Activated CD8-positive, alpha-beta T cell treated with anti-CD3 and anti-CD28 coated beads for 36 hours (primary cell): ENCODE measurements around the gene B3GAT3. TPM values are rescaled to one million over a fixed set of nuclear protein-coding genes. Genes with fewer than 3 reads are reported as not detected.
"Not testable (repeated sequence)": the region's sequence is repeated elsewhere in the genome, so short reads cannot be mapped to it uniquely, and the experiment has no call there.

ENCODE experiments used
- ATAC-seq: fragments of 200-7000 bp; cut with Tn5 transposase; one replicate; pipeline ENCODE4 v1.10.0; 2021; ENCODE audit warnings: mild to moderate bottlenecking, moderate library complexity
- CTCF ChIA-PET: fragments of 350-600 bp; sonication (Branson Sonifier 250); formaldehyde crosslinking; loops from one replicate; lab custom pipeline; 2021; ENCODE audit warnings: antibody characterized with exemption; lab: Charles Lee
- POLR2A ChIA-PET: fragments of 350-600 bp; sonication (Branson Sonifier 250); formaldehyde crosslinking; loops from one replicate; lab custom pipeline; 2021; ENCODE audit warnings: antibody characterized with exemption; lab: Charles Lee
- DNase-seq: peaks from one replicate; pipeline ENCODE4 v3.0.0-alpha.2; 2020
- H3K27ac Mint-ChIP-seq: one replicate; pipeline ENCODE4 v1.8.0; 2021; ENCODE audit warnings: mild to moderate bottlenecking, mixed read lengths
- H3K27me3 Mint-ChIP-seq: one replicate; pipeline ENCODE4 v1.8.0; 2021; ENCODE audit warnings: mixed read lengths
- H3K36me3 Mint-ChIP-seq: one replicate; pipeline ENCODE4 v1.8.0; 2021; ENCODE audit warnings: low read depth, mixed read lengths
- H3K4me1 Mint-ChIP-seq: one replicate; pipeline ENCODE4 v1.8.0; 2021; ENCODE audit warnings: low read depth, mixed read lengths
- H3K4me3 Mint-ChIP-seq: one replicate; pipeline ENCODE4 v1.8.0; 2021; ENCODE audit warnings: mild to moderate bottlenecking, moderate library complexity, mixed read lengths
- H3K9me3 Mint-ChIP-seq: one replicate; pipeline ENCODE4 v1.8.0; 2021; ENCODE audit warnings: mixed read lengths
- CTCF ChIP-seq: fragments of 200-600 bp; IDR thresholded peaks from one replicate; pipeline ENCODE4 v1.8.0; 2022; ENCODE audit warnings: antibody characterized with exemption, mild to moderate bottlenecking
- intact Hi-C: fragments of 100-400 bp; cut with micrococcal nuclease; formaldehyde crosslinking; loops from one replicate; pipeline ENCODE4 v1.10.0; 2022
- total RNA-seq, 2 experiments: library from RNA; stranded (reverse); gene quantifications; one replicate each; pipeline ENCODE4 v1.2.3, GENCODE V29; 2021

The B3GAT3 gene
- total RNA-seq, 2 experiments from 2014 or later, result 59.1 to 61.4 TPM

DNA sequence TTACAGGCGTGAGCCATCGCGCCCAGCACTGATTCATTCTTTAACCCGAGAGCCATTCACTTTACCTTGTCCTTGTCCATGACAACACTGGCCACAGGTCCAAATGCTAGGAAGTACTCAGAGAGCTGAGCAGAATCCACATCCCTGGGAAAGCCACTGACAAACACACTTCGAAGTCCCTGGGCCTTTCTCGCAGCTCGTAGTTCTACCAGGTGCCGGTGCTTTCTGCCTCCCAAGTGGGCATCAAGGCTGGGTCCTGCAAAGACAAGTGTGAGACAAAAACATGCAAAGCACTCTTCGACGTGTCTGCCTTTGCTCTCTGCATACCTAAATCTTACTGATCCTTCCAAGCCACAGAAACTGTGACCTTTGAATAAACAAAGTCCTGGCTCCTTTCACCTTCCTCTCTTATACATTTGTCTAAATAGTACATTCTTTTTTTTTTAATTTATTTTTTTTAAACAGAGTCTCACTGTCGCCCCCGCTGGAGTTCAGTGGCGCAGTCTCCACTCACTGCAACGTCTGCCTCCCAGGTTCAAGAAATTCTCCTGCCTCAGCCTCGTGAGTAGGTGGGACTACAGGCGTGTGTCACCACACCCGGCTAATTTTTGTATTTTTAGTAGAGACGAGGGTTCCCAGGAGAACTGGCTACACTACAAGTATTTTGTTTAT lies 32.7 kb downstream of the B3GAT3 start:
- CTCF ChIA-PET, result interaction anchor here (0.8 to 1.8 kb wide), 4 partner anchors 9 to 164 kb away, joined by 3 to 7 read pairs (median 4); no protein-coding TSS in a partner anchor
- Mint-ChIP-seq H3K4me1 (peaks cover 40% of the 10 kb centered on the region), H3K27me3 (no peaks in the 10 kb centered on the region), H3K36me3 (peaks cover 36% of the 10 kb centered on the region), H3K4me3 (peak overlapping the region; percentile 100), H3K9me3 (no peaks in the 10 kb centered on the region), H3K27ac (no peak overlapping the region)
- POLR2A ChIA-PET, result interaction anchor here (0.8 to 7.9 kb wide), 8 partner anchors 9 to 266 kb away, joined by 3 to 55 read pairs (median 3); partner anchors contain the start of genes B3GAT3 and EEF1G
- DNase-seq (peak; percentile 51), ATAC-seq (no peak)
- peak; percentile 40 for TF ChIP-seq CTCF
- intact Hi-C loops, result no loop called here

DNA sequence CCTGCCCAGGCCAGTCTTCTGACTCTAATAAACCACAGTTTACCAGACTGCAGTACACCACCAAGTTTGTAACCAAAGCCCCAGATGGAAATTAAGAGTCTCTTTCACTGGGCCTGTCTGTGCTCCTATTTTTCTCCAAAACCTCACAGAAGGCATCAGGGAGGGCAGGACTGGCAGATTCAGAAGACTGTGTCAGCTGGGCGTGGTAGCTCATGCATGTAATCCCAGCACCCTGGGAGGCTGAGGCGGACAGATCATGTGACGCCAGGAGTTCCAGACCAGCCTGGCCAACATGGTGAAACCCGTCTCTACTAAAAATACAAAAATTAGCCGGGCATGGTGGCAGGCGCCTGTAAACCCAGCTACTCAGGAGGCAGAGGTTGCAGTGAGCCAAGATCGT lies 36.4 kb downstream of the B3GAT3 start:
- peaks cover 21% of the 10 kb centered on the region for H3K4me1 Mint-ChIP-seq
- ChIA-PET POLR2A (interaction anchor here (4.5 kb wide), 1 partner anchor 11 kb away, joined by 21 read pairs; the partner anchor contains the start of gene EEF1G), CTCF (interaction anchor here (0.9 to 1.5 kb wide), 4 partner anchors 11 to 43 kb away, joined by 3 to 6 read pairs (median 3); partner anchors contain the start of gene EEF1G)
- H3K27ac Mint-ChIP-seq, ATAC-seq, H3K4me3 Mint-ChIP-seq, DNase-seq, H3K9me3 Mint-ChIP-seq, intact Hi-C loops, H3K27me3 Mint-ChIP-seq: not testable (repeated sequence)
- H3K36me3 Mint-ChIP-seq, result peaks cover 34% of the 10 kb centered on the region

GRCh38 chr11:62581735-62582134 lies 40.1 kb downstream of the B3GAT3 start:
- DNase-seq, H3K4me1 Mint-ChIP-seq, ATAC-seq, H3K27ac Mint-ChIP-seq, H3K4me3 Mint-ChIP-seq, H3K27me3 Mint-ChIP-seq, H3K9me3 Mint-ChIP-seq, CTCF ChIA-PET, intact Hi-C loops: not testable (repeated sequence)
- peaks cover 32% of the 10 kb centered on the region for H3K36me3 Mint-ChIP-seq
- POLR2A ChIA-PET, result interaction anchor here (7.7 kb wide), 1 partner anchor 9 kb away, joined by 55 read pairs; the partner anchor contains the start of gene TUT1

GRCh38 chr11:62580959-62581715 lies 40.6 kb downstream of the B3GAT3 start:
- TF ChIP-seq CTCF, result no peak
- H3K27me3 Mint-ChIP-seq, result no peaks in the 10 kb centered on the region
- POLR2A ChIA-PET, result interaction anchor here (0.7 to 7.7 kb wide), 2 partner anchors 10 to 84 kb away, joined by 3 to 55 read pairs; partner anchors contain the start of genes C11orf98, CSKMT and TUT1
- DNase-seq (no peak), ATAC-seq (no peak)
- no peak overlapping the region for H3K4me3 Mint-ChIP-seq
- intact Hi-C loops, result no loop called here
- H3K27ac Mint-ChIP-seq, result no peak overlapping the region
- CTCF ChIA-PET, result interaction anchor here (0.9 kb wide), 1 partner anchor 156 kb away, joined by 3 read pairs; no protein-coding TSS in a partner anchor
- peaks cover 4% of the 10 kb centered on the region for H3K4me1 Mint-ChIP-seq
- H3K36me3 Mint-ChIP-seq, result peaks cover 30% of the 10 kb centered on the region
- no peaks in the 10 kb centered on the region for H3K9me3 Mint-ChIP-seq

DNA sequence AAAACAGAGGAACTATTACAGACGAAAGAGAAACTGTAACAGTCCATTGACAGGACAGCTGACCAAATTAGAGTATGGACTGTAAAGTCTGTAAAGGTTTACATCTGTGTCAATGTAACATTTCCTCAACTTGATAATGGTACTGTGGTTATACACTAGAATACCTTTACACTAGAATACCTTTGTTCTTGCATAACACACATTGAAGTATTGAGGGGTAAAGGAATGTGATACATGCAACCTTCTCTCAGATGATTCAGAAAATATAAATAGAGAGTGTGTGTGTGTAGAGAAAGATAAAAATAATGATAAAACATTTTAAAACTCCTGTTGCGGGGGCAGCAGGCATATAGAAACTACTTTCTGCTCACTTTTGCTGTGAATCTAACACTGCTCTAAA lies 42.5 kb downstream of the B3GAT3 start:
- H3K27me3 Mint-ChIP-seq, result no peaks in the 10 kb centered on the region
- CTCF ChIA-PET, result no interaction called here
- peaks cover 35% of the 10 kb centered on the region for H3K36me3 Mint-ChIP-seq
- peaks cover 14% of the 10 kb centered on the region for H3K4me1 Mint-ChIP-seq
- H3K9me3 Mint-ChIP-seq, result no peaks in the 10 kb centered on the region
- no peak for DNase-seq
- intact Hi-C loops, result no loop called here
- no peak overlapping the region for H3K27ac Mint-ChIP-seq
- POLR2A ChIA-PET, result interaction anchor here (0.7 to 7.7 kb wide), 4 partner anchors 12 to 339 kb away, joined by 3 to 55 read pairs (median 4); partner anchors contain the start of genes INTS5 and TUT1
- TF ChIP-seq CTCF, result no peak
- ATAC-seq, result no peak
- no peak overlapping the region for H3K4me3 Mint-ChIP-seq
